Embryonic facial prominence (tissue), 1 donor: ENCODE measurements around the gene PXK.
A peak's percentile ranks its signal among the peaks of the same experiment; 100 is the strongest.
"Not testable (repeated sequence)": the region's sequence is repeated elsewhere in the genome, so short reads cannot be mapped to it uniquely, and the experiment has no call there.

ENCODE experiments used
- DNase-seq: peaks from one replicate; pipeline ENCODE4 v3.0.0-alpha.2; 2016; ENCODE audit errors: extremely low spot score

Gene PXK

GRCh38 chr3:58332575-58333188 lies at the start of gene PXK:
Gene PXK, plus strand, starts transcription at chr3:58332892. Its CDS starts 97 bp downstream, at chr3:58332989.
- DNase-seq: peak; percentile 18

GRCh38 chr3:58285334-58285733 lies 47.4 kb upstream of the PXK start:
- DNase-seq: no peak

- no peak for DNase-seq
Observed at GRCh38 chr3:58287354-58287753, 45.3 kb upstream of the PXK start.

- no peak for DNase-seq
Observed at GRCh38 chr3:58288011-58288728, 44.5 kb upstream of the PXK start.

- not testable (repeated sequence) for DNase-seq
Observed at GRCh38 chr3:58288964-58289613, 43.6 kb upstream of the PXK start.

- not testable (repeated sequence) for DNase-seq
Observed at GRCh38 chr3:58290446-58290845, 42.2 kb upstream of the PXK start.

GRCh38 chr3:58291671-58292338 lies 40.9 kb upstream of the PXK start:
- DNase-seq: no peak

GRCh38 chr3:58292866-58293265 lies 39.8 kb upstream of the PXK start:
- no peak for DNase-seq

- no peak for DNase-seq
Observed at GRCh38 chr3:58293516-58293915, 39.2 kb upstream of the PXK start.

- DNase-seq: no peak
Observed at GRCh38 chr3:58296269-58296668, 36.4 kb upstream of the PXK start.

GRCh38 chr3:58296843-58297242 lies 35.8 kb upstream of the PXK start:
- DNase-seq: no peak

GRCh38 chr3:58298190-58298589 lies 34.5 kb upstream of the PXK start:
- no peak for DNase-seq

GRCh38 chr3:58299075-58299474 lies 33.6 kb upstream of the PXK start:
- DNase-seq: no peak

- DNase-seq: no peak
Observed at GRCh38 chr3:58299839-58300516, 32.7 kb upstream of the PXK start.

GRCh38 chr3:58305882-58306711 lies 26.6 kb upstream of the PXK start, which contains the start of the genes HTD2 and RPP14:
Gene HTD2, plus strand, starts transcription at chr3:58306520. Its CDS starts 11,094 bp downstream, at chr3:58317614.
Gene RPP14, plus strand, starts transcription at chr3:58306245. Its CDS starts 4,085 bp downstream, at chr3:58310330.
- DNase-seq: peak; percentile 92

- DNase-seq: no peak
Observed at GRCh38 chr3:58307639-58308215, 25.0 kb upstream of the PXK start.

GRCh38 chr3:58308728-58309127 lies 24.0 kb upstream of the PXK start:
- DNase-seq: no peak

GRCh38 chr3:58317811-58318210 lies 14.9 kb upstream of the PXK start:
- DNase-seq: no peak

- DNase-seq: no peak
Observed at GRCh38 chr3:58321791-58322190, 10.9 kb upstream of the PXK start.

- DNase-seq: no peak
Observed at GRCh38 chr3:58322793-58323192, 9.9 kb upstream of the PXK start.
